Left ventricle myocardium inferior (tissue), 1 donor: Measurements from ENCODE around the gene WEE1. TPM values are rescaled to one million over a fixed set of nuclear protein-coding genes. Genes with fewer than 3 reads are reported as not detected.

Source experiments
- DNase-seq: peaks from one replicate; pipeline ENCODE4 v3.0.0-alpha.2; 2020
- H3K27ac ChIP-seq: fragments of 200-600 bp; replicated peaks from 2 replicates; pipeline ENCODE4 v1.8.0; 2021
- H3K27me3 ChIP-seq: fragments of 200-600 bp; 2 replicates; pipeline ENCODE4 v1.8.0; 2021; ENCODE audit warnings: low read depth
- H3K36me3 ChIP-seq: fragments of 200-600 bp; 2 replicates; pipeline ENCODE4 v1.8.0; 2021
- H3K4me1 ChIP-seq: fragments of 200-600 bp; 2 replicates; pipeline ENCODE4 v1.8.0; 2021
- H3K4me3 ChIP-seq: fragments of 200-600 bp; 2 replicates; pipeline ENCODE4 v1.8.0; 2021; ENCODE audit warnings: mild to moderate bottlenecking, moderate library complexity
- H3K9me3 ChIP-seq: fragments of 200-600 bp; replicated peaks from 2 replicates; pipeline ENCODE4 v1.8.0; 2021
- CTCF ChIP-seq: fragments of 200-600 bp; IDR thresholded peaks from 2 replicates; pipeline ENCODE4 v1.8.0; 2021; ENCODE audit warnings: antibody characterized with exemption, mild to moderate bottlenecking, borderline replicate concordance
- intact Hi-C: fragments of 100-400 bp; cut with micrococcal nuclease; formaldehyde crosslinking; loops from one replicate; pipeline ENCODE4 v1.11.0; 2022
- total RNA-seq: library from RNA; stranded (reverse); fragmentation: NEBNext Ultra II Directional; extraction: Animal tissue kit (Norgen Biotek cat#: 25700); gene quantifications from one replicate; pipeline ENCODE4 v1.2.1, GENCODE V29; 2021
- donor health status: DM: no; HTN: yes; CAD: no; lungs with severe emphysema.

The WEE1 gene
- total RNA-seq, 1 donor from 2014 or later = 41.8 TPM

GRCh38 chr11:9562716-9563115, 10.8 kb upstream of the WEE1 start:
- H3K27ac ChIP-seq = peak overlapping the region; percentile 98
- TF ChIP-seq CTCF = no peak
- peaks cover 36% of the 10 kb centered on the region for H3K4me1 ChIP-seq
- no peak for DNase-seq
- H3K9me3 ChIP-seq = peaks cover 25% of the 10 kb centered on the region
- H3K36me3 ChIP-seq = peaks cover 6% of the 10 kb centered on the region
- intact Hi-C loops = no loop called here
- H3K27me3 ChIP-seq = no peaks in the 10 kb centered on the region
- no peak overlapping the region for H3K4me3 ChIP-seq

- H3K4me3 ChIP-seq = no peak overlapping the region
- DNase-seq = no peak
- H3K27ac ChIP-seq = peak overlapping the region; percentile 98
Measured at GRCh38 chr11:9563196-9563730, 10.2 kb upstream of the WEE1 start.

GRCh38 chr11:9565822-9566560, 7.5 kb upstream of the WEE1 start:
- Histone ChIP-seq H3K4me1 (peaks cover 61% of the 10 kb centered on the region), H3K27ac (peak overlapping the region; percentile 98), H3K9me3 (peaks cover 12% of the 10 kb centered on the region), H3K27me3 (no peaks in the 10 kb centered on the region), H3K36me3 (peaks cover 3% of the 10 kb centered on the region), H3K4me3 (no peak overlapping the region)
- TF ChIP-seq CTCF = no peak
- intact Hi-C loops = no loop called here
- DNase-seq = no peak

More at GRCh38 chr11:9563196-9563730, 10.2 kb upstream of the WEE1 start:
- peaks cover 42% of the 10 kb centered on the region for H3K4me1 ChIP-seq
- H3K36me3 ChIP-seq = peaks cover 6% of the 10 kb centered on the region
- no peak for TF ChIP-seq CTCF
- intact Hi-C loops = no loop called here
- H3K27me3 ChIP-seq = no peaks in the 10 kb centered on the region
- H3K9me3 ChIP-seq = peaks cover 25% of the 10 kb centered on the region

GRCh38 chr11:9566561-9567063, 6.9 kb upstream of the WEE1 start:
- Histone ChIP-seq H3K27ac (peak overlapping the region; percentile 98), H3K4me3 (no peak overlapping the region), H3K36me3 (no peaks in the 10 kb centered on the region), H3K4me1 (peaks cover 61% of the 10 kb centered on the region), H3K27me3 (no peaks in the 10 kb centered on the region), H3K9me3 (peaks cover 6% of the 10 kb centered on the region)
- TF ChIP-seq CTCF = no peak
- intact Hi-C loops = no loop called here
- DNase-seq = no peak

GRCh38 chr11:9567401-9567800, 6.1 kb upstream of the WEE1 start:
- no peak overlapping the region for H3K4me3 ChIP-seq
- H3K27ac ChIP-seq = peak overlapping the region; percentile 98
- no peak for TF ChIP-seq CTCF
- no peaks in the 10 kb centered on the region for H3K27me3 ChIP-seq
- intact Hi-C loops = no loop called here
- peaks cover 64% of the 10 kb centered on the region for H3K4me1 ChIP-seq
- no peaks in the 10 kb centered on the region for H3K9me3 ChIP-seq
- no peak for DNase-seq
- no peaks in the 10 kb centered on the region for H3K36me3 ChIP-seq
